Measurements from ENCODE around the gene ANK2.

The ANK2 gene

DNA sequence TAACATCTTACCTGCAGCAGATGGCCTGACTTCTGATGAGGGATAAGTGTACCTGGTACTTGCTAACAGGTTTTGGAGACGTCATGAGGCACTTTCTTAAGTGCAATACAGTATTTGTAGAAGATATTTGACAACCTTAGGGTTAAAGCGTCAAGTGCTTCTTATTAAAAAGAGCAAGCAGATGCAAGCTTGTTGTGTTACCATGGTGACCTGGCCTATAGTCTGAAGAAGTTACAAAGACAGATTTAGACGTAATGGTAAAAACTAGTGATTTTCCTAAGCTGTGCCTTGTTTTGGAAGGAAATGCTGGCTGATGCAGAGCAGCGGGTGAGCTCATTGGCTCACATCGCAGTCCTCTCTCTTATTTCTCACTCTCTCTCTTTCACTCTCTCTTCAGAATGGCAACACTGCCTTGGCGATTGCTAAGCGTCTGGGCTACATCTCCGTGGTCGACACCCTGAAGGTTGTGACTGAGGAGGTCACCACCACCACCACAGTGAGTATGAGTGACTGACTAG, 243.6 kb downstream of the ANK2 start:
- peak; percentile 75 for DNase-seq

DNA sequence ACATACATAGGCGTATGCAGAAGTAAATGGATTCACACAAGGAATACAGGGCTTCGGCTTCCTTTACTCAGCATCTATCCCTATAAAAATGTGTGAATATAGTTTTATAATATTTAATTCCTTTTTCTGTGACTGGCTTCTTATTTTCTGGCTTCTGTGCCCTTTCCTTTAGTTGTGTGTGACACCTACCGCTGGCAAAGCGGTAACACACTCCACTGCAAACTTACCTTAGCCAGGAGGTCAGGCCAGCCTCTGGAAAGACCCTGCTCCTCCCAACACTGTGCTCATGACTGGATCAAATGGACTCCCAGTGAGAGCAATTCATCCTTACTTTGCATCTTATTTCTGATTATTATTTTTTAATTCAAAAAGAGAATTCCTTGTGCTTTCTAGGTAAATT, 244.2 kb downstream of the ANK2 start:
- peak; percentile 53 for DNase-seq

DNA sequence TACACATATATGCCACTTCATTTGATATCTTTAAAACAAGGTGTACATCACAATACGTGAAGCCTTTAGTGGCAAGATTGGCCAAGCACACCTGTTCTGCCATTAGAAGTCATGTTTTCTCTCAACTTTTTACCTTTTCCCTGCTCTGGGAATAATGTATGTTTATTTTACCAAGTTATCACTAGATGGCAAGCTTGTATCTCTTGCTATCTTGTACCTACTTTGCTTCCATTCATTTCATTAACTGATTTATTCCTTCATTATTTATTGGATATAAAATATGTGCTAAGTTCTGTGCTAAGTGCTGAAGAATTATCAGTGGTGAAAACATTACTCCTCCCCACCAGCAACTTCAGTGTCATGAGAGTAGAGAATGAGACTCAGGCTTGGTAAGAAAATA, 245.5 kb downstream of the ANK2 start:
- DNase-seq, result no peak

DNA sequence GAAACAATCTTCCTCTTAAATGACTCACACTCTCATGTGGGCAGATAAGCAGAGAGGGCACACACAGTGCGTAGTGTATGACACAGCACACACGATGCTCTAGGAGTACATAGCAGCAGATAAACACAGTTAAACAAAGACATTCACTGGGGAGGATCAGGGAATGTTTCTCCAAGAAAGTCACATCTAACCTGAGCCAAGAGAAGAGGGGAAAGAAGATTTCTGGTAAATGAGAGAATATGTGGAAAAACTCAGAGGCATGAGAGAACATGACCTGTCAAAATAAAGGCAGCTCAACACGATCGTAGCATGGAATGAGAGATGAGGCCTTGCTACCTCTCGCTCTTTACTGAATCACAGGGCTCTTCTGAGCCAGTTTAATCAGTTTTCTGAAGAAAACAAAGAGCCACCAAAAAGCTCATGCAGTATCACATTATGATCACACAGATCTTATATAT, 251.0 kb downstream of the ANK2 start:
- peak; percentile 38 for DNase-seq

DNA sequence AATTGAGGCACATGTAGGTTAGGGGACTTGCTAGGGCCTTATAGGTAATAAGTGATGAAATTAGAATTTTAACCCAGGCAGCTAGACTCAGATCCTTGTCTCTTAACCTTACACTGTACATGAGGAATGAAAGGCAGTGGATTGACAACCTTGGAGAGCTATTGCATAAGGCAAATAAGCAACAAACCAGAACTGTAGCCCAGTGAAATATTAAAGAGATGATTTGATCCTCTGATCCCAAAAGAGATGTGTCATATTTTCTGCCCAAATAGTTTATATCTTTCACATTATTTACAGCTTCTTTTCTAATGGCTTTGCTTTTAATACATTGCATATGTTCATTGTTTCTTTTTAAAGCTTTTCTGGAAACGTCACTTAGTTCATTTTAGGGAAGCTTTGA, 252.6 kb downstream of the ANK2 start:
- no peak for DNase-seq

DNA sequence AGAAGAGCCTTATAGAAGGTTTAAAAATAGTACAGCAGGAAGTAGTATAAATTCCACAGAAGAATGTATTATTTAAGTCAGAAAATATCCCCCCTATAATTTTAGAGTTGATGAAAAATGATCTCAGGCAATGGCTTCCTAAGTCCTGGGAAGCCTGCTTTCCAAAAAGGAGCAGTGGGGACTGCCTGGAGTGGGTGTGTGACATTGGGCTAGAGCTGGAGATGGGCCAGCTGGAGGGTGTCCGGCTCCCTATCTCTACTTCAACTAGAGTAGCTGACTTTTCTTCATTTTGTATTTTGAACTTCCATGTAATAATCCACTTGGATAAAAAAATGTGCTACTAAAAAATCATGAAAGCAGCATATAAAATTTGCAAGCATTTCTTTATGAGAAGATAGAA, 253.9 kb downstream of the ANK2 start:
- no peak for DNase-seq

DNA sequence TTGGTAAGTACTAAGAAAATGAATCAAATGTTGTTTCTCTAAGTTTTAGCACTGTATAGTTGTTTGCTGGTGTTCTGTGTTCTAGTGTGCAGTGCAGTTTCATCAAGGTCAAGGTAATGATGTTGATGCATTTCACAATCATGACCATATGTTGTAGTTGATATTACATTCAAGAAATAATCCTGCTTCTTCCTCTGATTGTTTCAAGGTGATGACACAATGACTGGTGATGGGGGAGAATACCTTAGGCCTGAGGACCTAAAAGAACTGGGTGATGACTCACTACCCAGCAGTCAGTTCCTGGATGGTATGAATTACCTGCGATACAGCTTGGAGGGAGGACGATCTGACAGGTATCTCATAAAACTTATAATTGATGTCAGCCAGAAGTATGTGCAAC, 261.6 kb downstream of the ANK2 start:
- DNase-seq, result no peak

DNA sequence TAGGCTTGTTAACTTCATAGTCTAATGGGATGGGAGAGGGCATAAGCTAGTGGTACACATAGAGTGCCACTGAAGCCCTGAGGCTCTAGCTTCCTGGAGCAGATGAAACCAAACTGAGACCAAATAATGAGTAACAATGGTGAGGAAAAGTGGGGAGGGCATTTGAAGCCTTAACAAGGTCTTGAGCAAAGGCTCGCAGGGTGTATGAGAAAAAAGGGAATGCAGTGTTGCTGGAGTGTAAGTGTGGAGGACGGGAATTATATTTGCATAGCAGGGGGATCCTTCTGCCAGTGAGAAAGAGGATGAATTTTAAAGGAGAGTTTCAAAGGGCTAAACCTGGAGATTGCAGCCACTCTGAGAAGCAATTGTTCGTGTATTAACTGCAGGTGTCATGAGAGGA, 263.1 kb downstream of the ANK2 start:
- DNase-seq, result no peak

DNA sequence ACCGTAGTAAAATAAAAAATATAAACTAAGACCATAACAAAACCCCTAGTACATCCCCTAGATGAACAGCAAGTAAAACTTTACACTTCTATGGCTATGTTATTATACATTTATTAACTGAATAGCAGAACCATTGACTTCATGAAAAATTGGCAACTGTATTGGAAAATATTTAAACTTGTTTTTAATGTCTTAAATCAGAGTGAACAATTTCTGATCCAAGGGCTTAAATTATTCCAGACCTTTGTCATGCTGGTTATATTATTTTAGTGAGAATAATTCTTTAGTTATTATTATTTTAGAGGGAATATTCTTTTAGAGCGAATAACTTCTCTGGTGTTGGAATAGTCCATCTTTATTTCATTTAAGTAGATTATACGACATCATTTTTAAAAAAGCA, 265.0 kb downstream of the ANK2 start:
- DNase-seq, result no peak

DNA sequence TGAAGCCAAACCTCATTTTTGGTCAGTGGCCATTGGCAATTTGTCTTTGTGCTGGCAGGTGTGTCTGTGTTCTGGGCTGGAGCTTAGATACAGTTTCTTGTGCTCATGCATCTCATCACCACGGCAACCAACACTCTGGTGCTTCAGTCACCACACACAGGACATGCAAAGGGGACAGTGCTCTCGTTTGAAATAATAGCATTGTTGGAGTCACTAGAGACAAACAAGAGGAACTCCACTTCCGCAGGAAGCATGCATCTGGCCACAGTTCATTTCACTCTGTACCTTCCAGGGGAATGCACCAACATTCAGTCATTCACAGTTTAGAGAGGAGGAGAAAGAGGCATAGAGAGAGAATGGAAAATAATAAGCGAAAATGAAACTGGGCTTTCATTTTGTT, 267.4 kb downstream of the ANK2 start:
- DNase-seq, result peak; percentile 67

DNA sequence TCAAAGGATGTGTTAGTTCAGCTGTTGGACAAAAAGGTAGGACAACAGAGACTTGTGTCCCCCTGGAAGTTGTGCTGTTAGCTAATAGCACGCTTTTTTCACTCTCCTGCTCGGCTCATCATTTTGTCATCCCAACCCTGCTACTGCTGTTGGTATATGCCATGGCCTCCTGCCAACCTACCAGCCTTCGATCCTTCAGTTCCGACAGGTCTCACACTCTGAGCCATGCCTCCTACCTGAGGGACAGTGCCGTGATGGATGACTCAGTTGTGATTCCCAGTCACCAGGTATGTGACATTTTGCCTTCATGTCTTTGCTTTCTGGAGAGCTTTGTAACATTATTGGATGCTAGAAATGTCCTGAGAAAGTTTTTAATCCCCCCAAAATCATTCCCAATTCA, 268.1 kb downstream of the ANK2 start:
- DNase-seq, result no peak

DNA sequence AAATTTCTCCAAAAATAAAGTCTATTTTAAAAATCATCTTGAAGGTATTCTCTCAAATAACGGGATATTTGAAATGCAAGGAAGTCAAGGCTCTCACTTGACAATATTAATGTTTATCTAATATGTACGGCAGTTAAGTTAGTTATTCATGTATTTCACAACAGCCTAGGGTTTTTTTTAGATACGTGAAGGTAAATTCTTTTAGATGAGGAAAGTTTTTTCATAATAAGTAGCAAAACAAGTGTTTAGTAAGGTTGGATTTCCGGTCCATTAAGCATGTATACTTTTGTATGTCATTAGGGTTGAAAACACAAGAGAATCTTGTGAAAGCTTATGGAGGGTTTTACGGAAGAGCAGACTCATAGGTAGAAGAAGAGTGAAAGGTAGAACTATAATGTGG, 273.3 kb downstream of the ANK2 start:
- DNase-seq, result no peak

DNA sequence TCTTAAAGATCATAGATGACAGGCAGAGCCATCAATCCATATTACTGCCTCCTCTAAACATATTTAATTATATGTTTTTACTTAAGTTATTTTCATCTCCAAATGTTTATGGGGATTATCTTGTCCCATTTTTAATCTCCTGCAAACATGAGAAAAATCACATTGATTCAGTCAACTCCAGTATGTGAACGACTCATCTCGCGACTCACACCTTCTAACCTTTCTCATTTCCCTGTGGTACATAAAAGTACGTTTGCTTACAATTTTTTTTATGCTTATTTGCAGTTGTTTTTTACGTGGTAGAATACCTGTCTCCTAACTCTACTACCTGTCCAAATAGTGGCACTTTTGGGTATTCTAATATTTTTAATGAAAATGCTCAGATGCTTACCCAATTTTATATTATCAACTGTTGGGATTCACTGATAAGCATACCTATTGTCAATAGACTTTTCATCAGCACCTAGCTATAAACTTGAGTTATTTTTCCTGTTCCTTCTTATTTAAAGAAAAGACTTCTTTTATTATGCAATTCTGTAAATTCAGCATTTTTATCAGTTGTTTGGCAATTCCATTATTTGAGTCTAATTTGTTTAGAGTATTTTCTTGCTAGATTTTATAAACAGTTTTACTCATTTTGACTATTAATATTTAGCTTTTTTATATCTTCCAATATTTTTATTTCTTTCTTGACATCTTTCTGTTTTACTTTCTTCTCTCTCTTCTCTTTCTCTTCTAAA, 276.6 kb downstream of the ANK2 start:
- no peak for DNase-seq

DNA sequence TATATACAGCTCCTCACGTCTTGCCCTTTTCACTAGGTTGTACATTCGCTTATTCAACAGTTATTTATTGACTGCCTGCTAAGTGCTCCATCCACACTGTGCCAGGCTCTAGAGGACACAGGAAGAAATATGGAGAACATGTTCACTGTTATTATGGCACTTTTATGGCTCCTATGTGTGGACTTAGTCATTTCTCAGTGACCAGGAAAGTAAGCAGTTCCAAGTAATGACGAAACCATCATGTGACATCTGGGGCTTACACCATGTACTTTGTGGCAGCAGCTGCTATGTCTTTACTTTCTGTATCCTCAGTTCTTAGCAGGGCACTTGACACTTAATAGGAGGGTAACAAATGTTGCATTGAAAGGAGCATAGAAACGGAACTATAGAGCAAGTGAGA, 278.0 kb downstream of the ANK2 start:
- DNase-seq, result no peak

DNA sequence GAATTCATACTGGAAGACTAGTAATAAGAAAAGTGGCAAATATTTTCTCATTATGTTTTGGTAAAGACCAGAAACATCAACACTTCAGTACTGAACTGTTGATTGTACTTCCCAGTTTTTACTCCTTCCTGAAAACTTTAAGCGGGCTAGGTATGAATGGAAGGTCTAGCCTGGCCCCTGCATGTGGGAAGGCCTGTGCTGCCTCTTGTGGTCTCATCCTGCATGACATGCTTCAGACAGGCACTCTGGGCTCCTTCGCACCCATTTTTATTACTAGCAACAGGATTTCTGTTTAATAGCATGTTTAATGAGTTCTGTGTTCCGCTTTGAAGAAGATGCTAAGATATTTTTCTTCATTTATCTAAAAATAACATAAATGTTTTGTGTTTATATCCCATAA, 279.1 kb downstream of the ANK2 start:
- DNase-seq, result no peak

DNA sequence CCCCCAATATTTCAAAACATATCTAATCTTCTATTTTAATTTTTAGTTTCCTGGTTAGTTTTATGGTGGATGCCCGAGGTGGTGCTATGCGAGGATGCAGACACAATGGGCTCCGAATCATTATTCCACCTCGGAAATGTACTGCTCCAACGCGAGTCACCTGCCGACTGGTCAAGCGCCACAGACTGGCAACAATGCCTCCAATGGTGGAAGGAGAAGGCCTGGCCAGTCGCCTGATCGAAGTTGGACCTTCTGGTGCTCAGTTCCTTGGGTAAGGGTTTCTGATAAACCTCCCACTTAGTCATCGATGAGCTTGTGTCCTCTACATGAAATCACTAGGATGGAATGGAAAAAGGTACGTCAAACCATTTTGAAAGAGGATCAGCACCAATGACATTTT, 280.7 kb downstream of the ANK2 start:
- no peak for DNase-seq

DNA sequence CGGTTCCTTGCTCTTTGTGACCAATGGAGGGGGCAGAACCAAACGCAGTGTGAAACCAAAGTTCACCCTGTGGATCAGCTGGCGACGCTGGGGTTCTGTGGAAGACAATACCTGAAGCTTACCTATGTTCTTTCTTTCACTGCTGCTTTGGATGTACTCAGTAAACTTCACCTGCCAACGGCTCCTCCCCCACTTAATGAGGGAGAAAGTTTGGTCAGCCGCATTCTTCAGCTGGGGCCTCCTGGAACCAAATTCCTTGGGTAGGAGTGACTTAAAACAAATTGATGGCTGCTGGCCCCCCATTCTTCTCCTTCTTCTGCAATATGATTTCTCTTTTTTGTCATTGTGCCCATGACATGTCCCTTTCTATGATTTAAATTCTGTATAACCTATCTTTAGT, 282.4 kb downstream of the ANK2 start:
- no peak for DNase-seq

DNA sequence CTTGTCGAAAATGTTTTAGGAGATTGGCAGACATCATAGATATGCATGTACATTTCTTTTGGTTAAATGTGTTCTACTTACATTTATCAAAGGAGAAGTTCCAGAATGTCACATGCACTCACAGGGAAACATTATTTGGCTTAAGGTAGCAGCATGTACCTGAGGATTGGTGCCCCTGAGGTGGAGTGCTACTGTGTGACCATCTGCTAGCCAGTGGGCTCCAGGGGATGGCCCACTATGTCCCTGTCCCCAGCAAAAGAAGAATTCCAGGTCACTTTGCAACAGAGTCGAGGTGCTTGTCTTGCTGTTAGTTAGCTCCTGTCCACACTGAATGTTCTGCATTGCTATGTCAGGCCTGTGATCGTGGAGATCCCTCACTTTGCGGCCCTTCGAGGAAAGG, 283.2 kb downstream of the ANK2 start:
- DNase-seq, result no peak

DNA sequence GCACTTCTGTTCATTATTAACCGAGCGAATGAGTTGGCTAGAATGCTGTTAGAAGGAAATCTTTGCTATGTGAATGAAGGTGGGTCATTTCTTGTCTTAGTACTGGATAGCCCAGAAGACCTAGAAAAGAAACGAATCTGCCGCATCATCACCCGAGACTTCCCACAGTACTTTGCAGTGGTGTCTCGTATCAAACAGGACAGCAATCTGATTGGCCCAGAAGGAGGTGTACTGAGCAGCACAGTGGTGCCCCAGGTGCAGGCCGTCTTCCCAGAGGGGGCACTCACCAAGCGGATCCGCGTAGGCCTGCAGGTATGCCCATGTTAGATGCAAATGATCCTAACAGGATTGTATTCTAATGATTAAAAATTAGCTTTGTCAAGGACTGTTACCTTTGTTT, 286.3 kb downstream of the ANK2 start:
- no peak for DNase-seq

DNA sequence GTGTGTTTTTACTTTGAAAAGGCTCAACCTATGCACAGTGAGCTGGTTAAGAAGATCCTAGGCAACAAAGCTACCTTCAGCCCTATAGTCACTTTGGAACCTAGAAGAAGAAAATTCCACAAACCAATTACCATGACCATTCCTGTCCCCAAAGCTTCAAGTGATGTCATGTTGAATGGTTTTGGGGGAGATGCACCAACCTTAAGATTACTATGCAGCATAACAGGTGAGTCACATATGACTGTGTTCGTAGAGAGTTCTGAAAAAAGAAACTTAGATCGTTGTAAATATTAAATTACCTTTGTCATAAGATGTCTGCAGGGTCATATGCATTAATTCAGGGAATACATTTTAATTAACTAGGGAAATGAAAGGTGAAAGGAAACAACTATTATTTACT, 287.1 kb downstream of the ANK2 start:
- no peak for DNase-seq

DNA sequence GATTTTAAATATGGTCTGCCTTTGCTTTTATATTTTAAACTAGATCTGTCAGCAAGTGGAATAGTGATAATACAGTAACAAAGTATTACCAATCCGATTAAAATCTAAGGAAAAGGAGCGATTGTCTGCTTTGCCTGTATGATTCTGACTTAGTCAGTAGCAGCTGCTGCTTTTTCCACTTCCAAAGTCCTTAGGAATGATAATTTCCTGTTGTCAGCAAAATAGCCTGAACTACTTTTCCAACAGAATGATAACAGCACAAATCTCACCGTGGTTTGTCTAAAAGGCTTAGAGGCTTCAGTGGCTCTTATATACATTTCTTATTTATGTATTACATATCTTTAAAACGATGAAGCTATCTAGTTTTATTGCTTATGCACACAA, 290.0 kb downstream of the ANK2 start:
- no peak for DNase-seq

DNA sequence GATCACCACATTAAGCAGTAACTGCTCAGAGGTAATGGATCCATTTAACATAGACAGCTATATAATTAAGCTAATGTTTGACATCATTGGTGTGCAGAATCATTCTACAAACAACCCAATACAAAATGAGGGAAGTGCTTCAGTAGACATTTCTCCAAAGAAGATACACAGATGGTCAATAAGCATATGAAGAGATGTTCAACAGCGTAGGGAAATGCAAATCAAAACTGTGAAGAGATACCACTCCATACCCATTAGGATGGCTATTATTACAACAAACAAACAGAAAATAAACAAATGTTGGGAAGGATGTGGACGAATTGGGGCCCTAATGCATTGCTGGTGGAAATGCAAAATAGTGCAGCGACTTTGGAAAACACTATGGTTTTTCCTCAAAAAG, 294.6 kb downstream of the ANK2 start:
- no peak for DNase-seq

DNA sequence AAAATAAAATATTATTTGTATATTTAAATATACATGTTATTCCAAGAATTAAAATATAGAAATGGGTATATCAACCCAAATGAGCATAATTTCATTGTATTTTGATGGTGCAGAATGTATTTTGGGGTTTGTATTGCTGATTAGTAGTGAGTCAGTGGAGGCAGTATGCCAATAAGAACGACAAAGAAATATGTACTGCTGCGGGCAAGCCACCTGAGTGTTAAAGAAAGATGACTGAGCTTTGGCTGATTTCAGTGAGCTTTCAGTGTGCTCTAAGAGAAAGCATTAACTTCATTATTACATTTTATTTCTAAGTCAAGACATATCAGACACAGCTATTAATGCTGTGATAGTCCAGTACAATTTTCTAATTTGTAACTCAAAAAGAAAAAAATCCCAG, 297.8 kb downstream of the ANK2 start:
- DNase-seq, result no peak

DNA sequence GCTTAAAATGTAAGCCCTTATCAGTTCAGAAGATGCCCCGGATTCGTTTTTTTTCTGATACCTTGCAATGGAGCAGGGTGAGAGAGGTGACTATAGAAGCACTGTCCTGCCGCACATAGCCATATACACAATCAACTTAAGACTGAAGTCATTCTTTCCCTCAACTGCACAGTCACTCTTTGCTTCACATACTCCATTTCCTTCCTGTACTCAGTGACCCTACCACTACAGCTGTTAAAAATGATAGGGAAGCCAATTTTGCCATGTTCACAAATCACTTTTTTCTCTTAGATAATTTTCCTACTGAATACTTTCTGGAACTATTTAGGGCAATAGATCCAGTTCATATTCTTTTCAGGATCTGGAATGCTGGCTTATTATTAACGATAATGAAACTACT, 300.0 kb downstream of the ANK2 start:
- no peak for DNase-seq

DNA sequence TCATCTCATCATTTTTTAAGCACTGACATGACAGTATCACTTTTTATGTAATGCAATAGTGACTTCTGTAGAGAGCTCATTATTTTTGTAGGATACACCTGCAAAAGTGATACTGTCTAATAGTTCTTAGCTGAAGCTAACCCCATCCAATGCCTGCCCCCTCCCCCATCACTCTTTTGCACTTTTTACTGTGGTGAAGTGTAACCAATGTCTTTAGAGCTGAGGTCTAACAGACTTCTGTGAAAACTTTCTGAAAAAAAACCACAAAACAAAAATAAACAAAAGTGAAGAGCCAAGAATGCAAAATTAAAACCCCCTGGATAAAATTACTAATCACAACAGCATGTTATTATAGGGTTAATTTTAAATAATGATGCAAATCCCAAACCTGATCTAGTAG, 301.1 kb downstream of the ANK2 start:
- no peak for DNase-seq

Data from right hindlimb (tissue), 1 donor.